HFF-Myc (cell line): ENCODE measurements around the gene SLC25A48.

ENCODE experiments used
- DNase-seq: peaks from one replicate; pipeline ENCODE4 v3.0.0-alpha.2; 2011; ENCODE audit warnings: low read depth; ENCODE audit errors: extremely low read depth
- H3K4me3 ChIP-seq: replicated peaks from 2 replicates; pipeline ENCODE4 v1.5.1; 2011; ENCODE audit warnings: low read depth, mild to moderate bottlenecking, control low read depth, low read length
- TF ChIP-seq, protein P1 (sequence below): IDR thresholded peaks from 2 replicates; pipeline ENCODE4 v1.5.1; 2012; ENCODE audit warnings: mild to moderate bottlenecking, low read depth, low read length, control low read depth; ENCODE audit errors: missing control alignments

Gene SLC25A48

DNA sequence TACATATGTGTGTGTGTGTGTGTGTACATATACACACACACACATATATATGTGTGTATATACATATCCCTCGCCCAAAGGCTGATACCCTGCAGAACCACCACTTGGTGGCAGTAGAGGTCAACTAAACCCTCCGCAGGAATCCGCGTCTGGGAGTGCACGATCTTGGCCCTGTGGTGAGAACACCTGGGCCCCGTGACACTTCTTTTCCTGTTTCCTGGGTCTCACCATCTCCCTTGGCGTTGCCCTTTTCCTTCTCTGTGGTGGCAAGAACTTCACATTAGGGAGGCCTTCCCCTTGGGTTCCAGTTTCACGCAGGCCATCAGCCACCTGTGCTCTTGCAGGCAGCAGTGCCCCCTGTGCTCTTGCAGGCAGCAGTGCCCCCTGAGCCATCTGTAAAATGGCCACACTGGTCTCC is 53.0 kb downstream of the SLC25A48 start:
- no peak overlapping the region for H3K4me3 ChIP-seq
- TF ChIP-seq, protein P1, sequence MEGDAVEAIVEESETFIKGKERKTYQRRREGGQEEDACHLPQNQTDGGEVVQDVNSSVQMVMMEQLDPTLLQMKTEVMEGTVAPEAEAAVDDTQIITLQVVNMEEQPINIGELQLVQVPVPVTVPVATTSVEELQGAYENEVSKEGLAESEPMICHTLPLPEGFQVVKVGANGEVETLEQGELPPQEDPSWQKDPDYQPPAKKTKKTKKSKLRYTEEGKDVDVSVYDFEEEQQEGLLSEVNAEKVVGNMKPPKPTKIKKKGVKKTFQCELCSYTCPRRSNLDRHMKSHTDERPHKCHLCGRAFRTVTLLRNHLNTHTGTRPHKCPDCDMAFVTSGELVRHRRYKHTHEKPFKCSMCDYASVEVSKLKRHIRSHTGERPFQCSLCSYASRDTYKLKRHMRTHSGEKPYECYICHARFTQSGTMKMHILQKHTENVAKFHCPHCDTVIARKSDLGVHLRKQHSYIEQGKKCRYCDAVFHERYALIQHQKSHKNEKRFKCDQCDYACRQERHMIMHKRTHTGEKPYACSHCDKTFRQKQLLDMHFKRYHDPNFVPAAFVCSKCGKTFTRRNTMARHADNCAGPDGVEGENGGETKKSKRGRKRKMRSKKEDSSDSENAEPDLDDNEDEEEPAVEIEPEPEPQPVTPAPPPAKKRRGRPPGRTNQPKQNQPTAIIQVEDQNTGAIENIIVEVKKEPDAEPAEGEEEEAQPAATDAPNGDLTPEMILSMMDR, result peak; percentile 88
- DNase-seq, result peak; percentile 44

- no peak for DNase-seq
- TF ChIP-seq, protein P1, result no peak
- no peak overlapping the region for H3K4me3 ChIP-seq
Observed at GRCh38 chr5:135887881-135888614, 53.6 kb downstream of the SLC25A48 start.

GRCh38 chr5:135890296-135890695 is 55.8 kb downstream of the SLC25A48 start:
- no peak for DNase-seq
- no peak overlapping the region for H3K4me3 ChIP-seq
- TF ChIP-seq, protein P1, result no peak

DNA sequence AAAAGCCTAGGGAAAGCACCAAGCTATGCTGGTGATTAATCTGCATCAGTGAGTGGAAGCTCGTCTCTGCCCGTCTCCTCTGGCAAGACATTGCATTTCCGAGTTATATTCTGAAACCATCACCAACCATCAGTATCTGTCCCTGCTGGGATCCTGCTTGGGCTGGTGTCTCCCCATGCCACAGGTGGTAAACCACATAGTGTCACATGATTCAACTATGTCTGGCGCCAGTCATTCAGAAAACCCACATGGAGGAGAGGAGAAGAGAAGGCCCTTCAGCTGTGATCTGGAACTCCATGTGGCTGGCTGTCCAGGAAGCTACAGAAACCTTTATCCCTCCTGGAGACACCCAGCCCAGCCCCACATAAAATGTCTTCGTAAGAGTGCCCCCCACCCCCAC is 56.4 kb downstream of the SLC25A48 start:
- DNase-seq, result no peak
- H3K4me3 ChIP-seq, result no peak overlapping the region
- TF ChIP-seq, protein P1, result no peak

DNA sequence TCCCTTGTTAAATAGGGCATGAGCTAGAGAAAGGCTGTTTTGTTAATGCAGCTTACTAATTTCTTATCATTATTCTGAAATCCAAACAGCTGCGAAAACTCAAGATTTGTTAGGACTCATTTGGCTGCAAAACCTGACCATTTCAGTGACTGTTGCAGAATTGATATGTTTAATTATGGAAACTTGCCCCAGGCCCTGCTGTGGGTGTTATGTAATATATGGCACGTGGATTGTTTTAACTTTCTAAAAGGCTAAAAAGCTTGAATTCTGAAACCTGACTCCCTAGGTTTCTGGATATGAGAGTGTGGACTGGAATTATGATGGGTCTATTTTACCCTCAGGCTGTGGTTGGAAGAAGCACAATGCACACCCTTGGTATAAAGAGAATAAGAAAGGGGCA is 56.8 kb downstream of the SLC25A48 start:
- TF ChIP-seq, protein P1, result no peak
- H3K4me3 ChIP-seq, result no peak overlapping the region
- no peak for DNase-seq

GRCh38 chr5:135891791-135892190 is 57.3 kb downstream of the SLC25A48 start:
- DNase-seq, result no peak
- no peak overlapping the region for H3K4me3 ChIP-seq
- TF ChIP-seq, protein P1, result peak; percentile 12

DNA sequence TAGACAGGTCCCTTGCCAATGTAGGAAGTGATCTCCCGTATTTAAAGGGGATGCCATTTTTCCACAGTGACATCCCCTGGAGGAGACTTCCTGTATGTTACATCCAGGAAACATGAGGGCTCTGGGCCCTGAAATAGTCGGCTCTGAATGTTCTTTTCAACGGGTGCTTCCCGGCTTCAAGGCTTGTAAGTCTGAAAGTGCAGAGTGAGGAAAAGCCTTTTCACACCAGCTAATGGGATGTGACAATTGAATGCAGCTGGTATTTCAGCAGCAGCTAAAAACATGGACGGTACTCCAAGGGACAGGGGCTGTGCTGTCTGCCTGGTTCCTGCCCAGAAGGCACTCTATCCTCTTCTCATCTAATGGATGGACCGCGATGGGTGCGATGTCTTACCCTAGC is 59.8 kb downstream of the SLC25A48 start:
- TF ChIP-seq, protein P1, result no peak
- H3K4me3 ChIP-seq, result no peak overlapping the region
- no peak for DNase-seq
